HUES48 (cell line): Measurements from ENCODE around the gene RNF223.

ENCODE experiments used
- H3K27ac ChIP-seq: one replicate; pipeline ENCODE4 v1.7.0; 2013; ENCODE audit warnings: low read depth, low read length, inconsistent platforms
- H3K27me3 ChIP-seq: 2 replicates; pipeline ENCODE4 v1.6.1; 2013; ENCODE audit warnings: mild to moderate bottlenecking, low read length; ENCODE audit not compliant: control insufficient read depth, insufficient read depth
- H3K36me3 ChIP-seq: 2 replicates; pipeline ENCODE4 v1.6.1; 2013; ENCODE audit warnings: low read length; ENCODE audit not compliant: control insufficient read depth, insufficient read depth
- H3K4me1 ChIP-seq: 2 replicates; pipeline ENCODE4 v1.6.1; 2013; ENCODE audit warnings: mild to moderate bottlenecking, low read length; ENCODE audit not compliant: control insufficient read depth, insufficient read depth
- H3K4me3 ChIP-seq: 2 replicates; pipeline ENCODE4 v1.5.1; 2013; ENCODE audit warnings: mild to moderate bottlenecking, low read depth, low read length
- H3K9ac ChIP-seq: 2 replicates; pipeline ENCODE4 v1.6.1; 2013; ENCODE audit warnings: mild to moderate bottlenecking, low read depth, low read length, moderate library complexity
- H3K9me3 ChIP-seq: 2 replicates; pipeline ENCODE4 v1.6.1; 2013; ENCODE audit warnings: low read length; ENCODE audit not compliant: control insufficient read depth, insufficient read depth

Gene RNF223

GRCh38 chr1:1044455-1045078 is 29.5 kb downstream of the RNF223 start:
- Histone ChIP-seq H3K4me1 (no peaks in the 10 kb centered on the region; the same call in 1 of the 2 replicates), H3K9ac (no peak overlapping the region), H3K4me3 (no peak overlapping the region), H3K27ac (no peak overlapping the region), H3K9me3 (no peaks in the 10 kb centered on the region), H3K27me3 (peaks cover 10% of the 10 kb centered on the region), H3K36me3 (peaks cover 38% of the 10 kb centered on the region)

GRCh38 chr1:1043921-1044320 is 30.2 kb downstream of the RNF223 start:
- no peak overlapping the region for H3K4me3 ChIP-seq
- H3K36me3 ChIP-seq = peaks cover 38% of the 10 kb centered on the region
- H3K4me1 ChIP-seq = no peaks in the 10 kb centered on the region; the same call in 1 of the 2 replicates
- H3K27me3 ChIP-seq = peaks cover 16% of the 10 kb centered on the region
- no peak overlapping the region for H3K27ac ChIP-seq
- no peak overlapping the region for H3K9ac ChIP-seq
- no peaks in the 10 kb centered on the region for H3K9me3 ChIP-seq

- Histone ChIP-seq H3K9ac (no peak overlapping the region), H3K27me3 (peaks cover 21% of the 10 kb centered on the region), H3K9me3 (no peaks in the 10 kb centered on the region), H3K4me1 (no peaks in the 10 kb centered on the region; the same call in 1 of the 2 replicates), H3K27ac (no peak overlapping the region), H3K36me3 (peaks cover 38% of the 10 kb centered on the region), H3K4me3 (no peak overlapping the region)
These were observed 30.7 kb downstream of the RNF223 start for GRCh38 chr1:1043411-1043810.

GRCh38 chr1:1042835-1043234 is 31.3 kb downstream of the RNF223 start:
- Histone ChIP-seq H3K9ac (no peak overlapping the region), H3K9me3 (no peaks in the 10 kb centered on the region), H3K27ac (no peak overlapping the region), H3K4me1 (no peaks in the 10 kb centered on the region; the same call in 1 of the 2 replicates), H3K4me3 (no peak overlapping the region), H3K36me3 (peaks cover 37% of the 10 kb centered on the region), H3K27me3 (peaks cover 27% of the 10 kb centered on the region)

- H3K9ac ChIP-seq = no peak overlapping the region
- peaks cover 31% of the 10 kb centered on the region for H3K27me3 ChIP-seq
- H3K4me3 ChIP-seq = no peak overlapping the region
- H3K36me3 ChIP-seq = peaks cover 28% of the 10 kb centered on the region
- no peaks in the 10 kb centered on the region; the same call in 1 of the 2 replicates for H3K4me1 ChIP-seq
- H3K9me3 ChIP-seq = no peaks in the 10 kb centered on the region
- no peak overlapping the region for H3K27ac ChIP-seq
These were observed 32.2 kb downstream of the RNF223 start for GRCh38 chr1:1041873-1042272.

GRCh38 chr1:1041092-1041523 is 33.0 kb downstream of the RNF223 start:
- Histone ChIP-seq H3K27me3 (peaks cover 33% of the 10 kb centered on the region), H3K9me3 (no peaks in the 10 kb centered on the region), H3K36me3 (peaks cover 22% of the 10 kb centered on the region), H3K27ac (no peak overlapping the region), H3K9ac (no peak overlapping the region), H3K4me1 (no peaks in the 10 kb centered on the region; the same call in 1 of the 2 replicates), H3K4me3 (peak overlapping the region; percentile 53; the same call in 1 of the 2 replicates)

GRCh38 chr1:1040004-1040991 is 33.8 kb downstream of the RNF223 start:
- Histone ChIP-seq H3K27ac (no peak overlapping the region), H3K4me3 (peak overlapping the region; percentile 48; the same call in 1 of the 2 replicates), H3K9me3 (no peaks in the 10 kb centered on the region), H3K36me3 (peaks cover 16% of the 10 kb centered on the region), H3K27me3 (peaks cover 41% of the 10 kb centered on the region), H3K4me1 (no peaks in the 10 kb centered on the region; the same call in 1 of the 2 replicates), H3K9ac (no peak overlapping the region)

GRCh38 chr1:1039145-1039910 is 34.8 kb downstream of the RNF223 start:
- peaks cover 8% of the 10 kb centered on the region for H3K36me3 ChIP-seq
- no peak overlapping the region for H3K4me3 ChIP-seq
- H3K9ac ChIP-seq = no peak overlapping the region
- H3K4me1 ChIP-seq = no peaks in the 10 kb centered on the region; the same call in 1 of the 2 replicates
- no peaks in the 10 kb centered on the region for H3K9me3 ChIP-seq
- no peak overlapping the region for H3K27ac ChIP-seq
- peaks cover 48% of the 10 kb centered on the region for H3K27me3 ChIP-seq

GRCh38 chr1:1038694-1039093 is 35.4 kb downstream of the RNF223 start:
- peaks cover 54% of the 10 kb centered on the region for H3K27me3 ChIP-seq
- H3K9ac ChIP-seq = no peak overlapping the region
- H3K36me3 ChIP-seq = peaks cover 5% of the 10 kb centered on the region
- H3K4me3 ChIP-seq = no peak overlapping the region
- H3K9me3 ChIP-seq = no peaks in the 10 kb centered on the region
- H3K27ac ChIP-seq = no peak overlapping the region
- no peaks in the 10 kb centered on the region; the same call in 1 of the 2 replicates for H3K4me1 ChIP-seq
